Mononuclear cell (primary cell): Measurements from ENCODE around the gene OSBP2. TPM values are rescaled to one million over a fixed set of nuclear protein-coding genes. Genes with fewer than 3 reads are reported as not detected.
"Not testable (repeated sequence)": the region's sequence is repeated elsewhere in the genome, so short reads cannot be mapped to it uniquely, and the experiment has no call there.

Experiments used
- H3K27me3 ChIP-seq: 2 replicates; pipeline ENCODE4 v1.6.0; 2011; ENCODE audit warnings: low read length, control low read depth; ENCODE audit not compliant: insufficient read depth
- H3K4me1 ChIP-seq: 2 replicates; pipeline ENCODE4 v1.5.1; 2011; ENCODE audit warnings: mild to moderate bottlenecking, low read length, control low read depth; ENCODE audit not compliant: insufficient read depth
- H3K4me3 ChIP-seq: 2 replicates; pipeline ENCODE4 v1.5.1; 2011; ENCODE audit warnings: mild to moderate bottlenecking, low read length, moderate library complexity
- H3K9me3 ChIP-seq: 2 replicates; pipeline ENCODE4 v1.5.1; 2011; ENCODE audit warnings: low read depth, mild to moderate bottlenecking, control low read depth, low read length
- total RNA-seq: library from RNA; depleted of rRNA; stranded (reverse); fragments of >200 nt; gene quantifications from one replicate; pipeline ENCODE4 v1.2.3, GENCODE V29; 2012

The OSBP2 gene
- total RNA-seq, 1 donor: 3.1 TPM

GRCh38 chr22:30695351-30695851 is 727 bp downstream of the OSBP2 start:
- Histone ChIP-seq H3K27me3 (peaks cover 31% of the 10 kb centered on the region), H3K9me3 (no peaks in the 10 kb centered on the region), H3K4me1 (peaks cover 13% of the 10 kb centered on the region), H3K4me3 (no peak overlapping the region)

GRCh38 chr22:30695871-30696655 is 1.4 kb downstream of the OSBP2 start:
- Histone ChIP-seq H3K9me3 (no peaks in the 10 kb centered on the region), H3K27me3 (peaks cover 31% of the 10 kb centered on the region), H3K4me1 (peaks cover 13% of the 10 kb centered on the region), H3K4me3 (no peak overlapping the region)

GRCh38 chr22:30697975-30698374 is 3.3 kb downstream of the OSBP2 start:
- H3K4me1 ChIP-seq: peaks cover 13% of the 10 kb centered on the region
- H3K27me3 ChIP-seq: peaks cover 29% of the 10 kb centered on the region
- no peaks in the 10 kb centered on the region for H3K9me3 ChIP-seq
- H3K4me3 ChIP-seq: no peak overlapping the region

GRCh38 chr22:30701872-30702271 is 7.2 kb downstream of the OSBP2 start:
- peaks cover 1% of the 10 kb centered on the region for H3K27me3 ChIP-seq
- H3K4me1 ChIP-seq: no peaks in the 10 kb centered on the region
- no peaks in the 10 kb centered on the region for H3K9me3 ChIP-seq
- no peak overlapping the region for H3K4me3 ChIP-seq

- no peaks in the 10 kb centered on the region for H3K4me1 ChIP-seq
- H3K9me3 ChIP-seq: no peaks in the 10 kb centered on the region
- no peak overlapping the region for H3K4me3 ChIP-seq
- H3K27me3 ChIP-seq: no peaks in the 10 kb centered on the region
Measured at GRCh38 chr22:30702856-30703255, 8.2 kb downstream of the OSBP2 start.

- Histone ChIP-seq H3K9me3 (no peaks in the 10 kb centered on the region), H3K27me3 (no peaks in the 10 kb centered on the region), H3K4me3 (no peak overlapping the region), H3K4me1 (no peaks in the 10 kb centered on the region)
Measured at GRCh38 chr22:30704978-30705377, 10.3 kb downstream of the OSBP2 start.

- no peak overlapping the region for H3K4me3 ChIP-seq
- no peaks in the 10 kb centered on the region for H3K9me3 ChIP-seq
- H3K4me1 ChIP-seq: no peaks in the 10 kb centered on the region
- H3K27me3 ChIP-seq: no peaks in the 10 kb centered on the region
Measured at GRCh38 chr22:30705710-30706651, 11.3 kb downstream of the OSBP2 start.

- not testable (repeated sequence) for H3K27me3 ChIP-seq, H3K9me3 ChIP-seq, H3K4me3 ChIP-seq, H3K4me1 ChIP-seq
Measured at GRCh38 chr22:30709980-30710379, 15.3 kb downstream of the OSBP2 start.

GRCh38 chr22:30712094-30712493 is 17.4 kb downstream of the OSBP2 start:
- no peaks in the 10 kb centered on the region for H3K9me3 ChIP-seq
- no peaks in the 10 kb centered on the region for H3K27me3 ChIP-seq
- H3K4me1 ChIP-seq: no peaks in the 10 kb centered on the region
- H3K4me3 ChIP-seq: no peak overlapping the region

- Histone ChIP-seq H3K4me3 (no peak overlapping the region), H3K4me1 (no peaks in the 10 kb centered on the region), H3K27me3 (no peaks in the 10 kb centered on the region), H3K9me3 (no peaks in the 10 kb centered on the region)
Measured at GRCh38 chr22:30714062-30714461, 19.4 kb downstream of the OSBP2 start.

- Histone ChIP-seq H3K4me3 (no peak overlapping the region), H3K4me1 (no peaks in the 10 kb centered on the region), H3K9me3 (no peaks in the 10 kb centered on the region), H3K27me3 (no peaks in the 10 kb centered on the region)
Measured at GRCh38 chr22:30717331-30717921, 22.8 kb downstream of the OSBP2 start.

- H3K27me3 ChIP-seq: no peaks in the 10 kb centered on the region
- H3K4me3 ChIP-seq: no peak overlapping the region
Measured at GRCh38 chr22:30717952-30718351, 23.3 kb downstream of the OSBP2 start.

GRCh38 chr22:30718491-30718890 is 23.8 kb downstream of the OSBP2 start:
- Histone ChIP-seq H3K4me1 (no peaks in the 10 kb centered on the region), H3K27me3 (no peaks in the 10 kb centered on the region), H3K4me3 (no peak overlapping the region), H3K9me3 (no peaks in the 10 kb centered on the region)

More at GRCh38 chr22:30717952-30718351, 23.3 kb downstream of the OSBP2 start:
- Histone ChIP-seq H3K4me1 (no peaks in the 10 kb centered on the region), H3K9me3 (no peaks in the 10 kb centered on the region)

GRCh38 chr22:30718938-30719337 is 24.3 kb downstream of the OSBP2 start:
- H3K9me3 ChIP-seq: no peaks in the 10 kb centered on the region
- H3K27me3 ChIP-seq: no peaks in the 10 kb centered on the region
- no peak overlapping the region for H3K4me3 ChIP-seq
- H3K4me1 ChIP-seq: no peaks in the 10 kb centered on the region

GRCh38 chr22:30720263-30720837 is 25.7 kb downstream of the OSBP2 start:
- Histone ChIP-seq H3K9me3 (no peaks in the 10 kb centered on the region), H3K4me1 (no peaks in the 10 kb centered on the region), H3K4me3 (no peak overlapping the region), H3K27me3 (no peaks in the 10 kb centered on the region)
